H1 (cell line): Measurements from ENCODE around the gene ELMO1. TPM values are rescaled to one million over a fixed set of nuclear protein-coding genes. Genes with fewer than 3 reads are reported as not detected.

Experiments used
- CTCF ChIA-PET: fragments of 300-600 bp; sonication (Branson Sonifier 250); formaldehyde crosslinking; loops from one replicate; lab custom pipeline; 2021; ENCODE audit not compliant: partially characterized antibody; lab: Charles Lee
- POLR2A ChIA-PET: fragments of 300-600 bp; sonication (Branson Sonifier 250); formaldehyde crosslinking; loops from one replicate; lab custom pipeline; 2021; ENCODE audit warnings: inconsistent platforms; ENCODE audit not compliant: partially characterized antibody; lab: Charles Lee
- DNase-seq, 2 experiments: peaks; one replicate each; pipeline versions ENCODE4 v3.0.0 to v3.0.0-alpha.2; 2010 to 2022; ENCODE audit warnings: low spot score in 2 of 2, low read depth in 1 of 2, mixed read lengths in 1 of 2
- FAIRE-seq: peaks from 2 replicates; lab custom pipeline; 2011; peaks lifted over from hg19 to GRCh38; lab: Jason Lieb, UNC
- H2AFZ ChIP-seq: 2 replicates; pipeline ENCODE4 v1.8.1; 2012; ENCODE audit warnings: low read length, inconsistent platforms
- H2AK5ac ChIP-seq: 2 replicates; pipeline ENCODE4 v1.6.1; 2013; ENCODE audit warnings: low read depth, low read length
- H2BK120ac ChIP-seq: replicated peaks from 2 replicates; pipeline ENCODE3; 2013; ENCODE audit warnings: low read depth, low read length, inconsistent platforms
- H2BK12ac ChIP-seq: 2 replicates; pipeline ENCODE4 v1.6.1; 2013; ENCODE audit warnings: low read depth, low read length
- H2BK15ac ChIP-seq: 2 replicates; pipeline ENCODE4 v1.6.1; 2013; ENCODE audit warnings: low read length
- H2BK20ac ChIP-seq: 2 replicates; pipeline ENCODE4 v1.6.1; 2013; ENCODE audit warnings: low read length
- H2BK5ac ChIP-seq: 2 replicates; pipeline ENCODE4 v1.6.1; 2013; ENCODE audit warnings: low read depth, low read length
- H3K14ac ChIP-seq: 2 replicates; pipeline ENCODE4 v1.6.1; 2013; ENCODE audit warnings: inconsistent platforms; ENCODE audit not compliant: insufficient read length
- H3K18ac ChIP-seq: 2 replicates; pipeline ENCODE4 v1.6.1; 2013; ENCODE audit warnings: low read length; ENCODE audit errors: extremely low read depth
- H3K23ac ChIP-seq: 2 replicates; pipeline ENCODE4 v1.6.1; 2013; ENCODE audit warnings: inconsistent platforms; ENCODE audit not compliant: insufficient read length
- H3K23me2 ChIP-seq: 2 replicates; pipeline ENCODE4 v1.6.1; 2013; ENCODE audit warnings: low read depth, low read length
- H3K27ac ChIP-seq: 2 replicates; pipeline ENCODE4 v1.6.1; 2011; ENCODE audit warnings: low read depth, low read length, inconsistent platforms
- H3K27me3 ChIP-seq, 4 experiments: replicated peaks in 1 of 4; 1 replicate in 1 of 4; 2 replicates in 3 of 4; pipeline versions ENCODE4 v1.6.1 to v1.8.1; 2011 to 2013; ENCODE audit warnings: low read length in 3 of 4, mild to moderate bottlenecking in 3 of 4, inconsistent platforms in 2 of 4, mixed read lengths in 2 of 4, moderate library complexity in 1 of 4; ENCODE audit not compliant: control insufficient read depth in 3 of 4, insufficient read depth in 3 of 4; ENCODE audit errors: extremely low read depth in 1 of 4
- H3K36me3 ChIP-seq, 4 experiments: 2 replicates each; pipeline versions ENCODE4 v1.6.1 to v1.8.1; 2011 to 2013; ENCODE audit warnings: mild to moderate bottlenecking in 4 of 4, low read length in 3 of 4, moderate library complexity in 2 of 4, control low read depth in 1 of 4, inconsistent platforms in 1 of 4; ENCODE audit not compliant: insufficient read depth in 4 of 4, control insufficient read depth in 2 of 4
- H3K4ac ChIP-seq: replicated peaks from 2 replicates; pipeline ENCODE3; 2013; ENCODE audit warnings: low read length, low read depth, mixed read lengths, inconsistent platforms; ENCODE audit not compliant: insufficient read length
- H3K4me1 ChIP-seq, 4 experiments: replicated peaks in 1 of 4; 1 replicate in 1 of 4; 2 replicates in 3 of 4; pipeline versions ENCODE4 v1.6.1 to v1.8.1; 2011 to 2013; ENCODE audit warnings: low read length in 3 of 4, inconsistent platforms in 2 of 4, mixed read lengths in 1 of 4; ENCODE audit not compliant: insufficient read depth in 4 of 4, control insufficient read depth in 3 of 4
- H3K4me2 ChIP-seq, 2 experiments: 2 replicates each; pipeline versions ENCODE4 v1.6.1 to v1.8.1; 2011 to 2013; ENCODE audit warnings: low read depth in 2 of 2, low read length in 2 of 2, control low read depth in 1 of 2, inconsistent platforms in 1 of 2, mild to moderate bottlenecking in 1 of 2; ENCODE audit not compliant: insufficient read depth in 1 of 2
- H3K4me3 ChIP-seq, 4 experiments: fragments of 200-600, 300-600 bp in 1 of 4; sonication (generic), shearing (Covaris generic), sonication (Bioruptor Twin) in 1 of 4; 2 replicates each; pipeline versions ENCODE4 v1.5.1 to v1.8.1; 2011 to 2016; ENCODE audit warnings: low read length in 4 of 4, low read depth in 3 of 4, control low read depth in 2 of 4, inconsistent platforms in 2 of 4, mild to moderate bottlenecking in 2 of 4, mixed read lengths in 1 of 4, moderate library complexity in 1 of 4; ENCODE audit not compliant: insufficient read depth in 2 of 4; ENCODE audit errors: extremely low read depth in 1 of 4
- H3K56ac ChIP-seq: replicated peaks from 2 replicates; pipeline ENCODE3; 2013; ENCODE audit warnings: low read depth, mild to moderate bottlenecking, mixed read lengths, low read length, inconsistent platforms; ENCODE audit not compliant: insufficient read length
- H3K79me1 ChIP-seq: 2 replicates; pipeline ENCODE4 v1.6.1; 2013; ENCODE audit warnings: low read depth, low read length, control low read depth
- H3K79me2 ChIP-seq, 2 experiments: 2 replicates each; pipeline versions ENCODE4 v1.6.1 to v1.8.1; 2012 to 2013; ENCODE audit warnings: low read length in 2 of 2, mild to moderate bottlenecking in 2 of 2, inconsistent platforms in 1 of 2; ENCODE audit not compliant: insufficient read depth in 2 of 2, control insufficient read depth in 1 of 2
- H3K9ac ChIP-seq, 4 experiments: replicated peaks in 1 of 4; 1 replicate in 1 of 4; 2 replicates in 3 of 4; pipeline versions ENCODE4 v1.6.1 to v1.8.1; 2011 to 2013; ENCODE audit warnings: low read depth in 3 of 4, low read length in 3 of 4, control low read depth in 2 of 4, mild to moderate bottlenecking in 2 of 4, moderate library complexity in 2 of 4, inconsistent platforms in 1 of 4; ENCODE audit errors: extremely low read depth in 1 of 4
- H3K9me3 ChIP-seq, 2 experiments: 2 replicates each; pipeline versions ENCODE4 v1.6.1 to v1.8.1; 2012 to 2013; ENCODE audit warnings: mild to moderate bottlenecking in 2 of 2, moderate library complexity in 2 of 2, control low read depth in 1 of 2, inconsistent platforms in 1 of 2, low read depth in 1 of 2, low read length in 1 of 2, mixed read lengths in 1 of 2; ENCODE audit not compliant: insufficient read depth in 2 of 2
- H4K20me1 ChIP-seq, 2 experiments: replicated peaks in 1 of 2; 2 replicates each; pipeline versions ENCODE3 to v1.8.1; 2011 to 2013; ENCODE audit warnings: inconsistent platforms in 2 of 2, low read length in 2 of 2, mild to moderate bottlenecking in 1 of 2; ENCODE audit not compliant: insufficient read depth in 2 of 2, control insufficient read depth in 1 of 2
- H4K5ac ChIP-seq: 2 replicates; pipeline ENCODE4 v1.6.1; 2013; ENCODE audit warnings: low read length, low read depth, mixed read lengths, inconsistent platforms; ENCODE audit not compliant: insufficient read length
- H4K8ac ChIP-seq: 2 replicates; pipeline ENCODE4 v1.8.0; 2013; ENCODE audit warnings: mild to moderate bottlenecking, moderate library complexity, low read length, inconsistent platforms; ENCODE audit not compliant: insufficient read depth; ENCODE audit errors: extremely low read depth
- H4K91ac ChIP-seq: replicated peaks from 2 replicates; pipeline ENCODE3; 2013; ENCODE audit warnings: low read length, mixed read lengths, inconsistent platforms; ENCODE audit not compliant: insufficient read length
- BRCA1 ChIP-seq: IDR thresholded peaks from 2 replicates; pipeline ENCODE4 v1.6.1; 2012; ENCODE audit warnings: low read depth, low read length, improper control_type of control experiment
- EP300 ChIP-seq, 2 experiments: IDR thresholded peaks; 1 replicate in 1 of 2; 2 replicates in 1 of 2; pipeline ENCODE4 v1.6.1; 2011 to 2012; ENCODE audit warnings: low read depth in 2 of 2, low read length in 2 of 2, mild to moderate bottlenecking in 2 of 2, borderline replicate concordance in 1 of 2, inconsistent platforms in 1 of 2, moderate library complexity in 1 of 2
- GTF2F1 ChIP-seq: IDR thresholded peaks from 2 replicates; pipeline ENCODE4 v1.6.1; 2012; ENCODE audit warnings: low read depth, low read length, improper control_type of control experiment, borderline replicate concordance
- KDM4A ChIP-seq: IDR thresholded peaks from one replicate; pipeline ENCODE4 v1.7.1; 2012; ENCODE audit warnings: low read depth, mild to moderate bottlenecking, moderate library complexity, low read length, inconsistent platforms; ENCODE audit not compliant: severe bottlenecking
- POLR2AphosphoS5 ChIP-seq: IDR thresholded peaks from 2 replicates; pipeline ENCODE4 v1.6.1; 2011; ENCODE audit warnings: low read depth, low read length
- POU5F1 ChIP-seq: IDR thresholded peaks from 2 replicates; pipeline ENCODE4 v1.6.1; 2011; ENCODE audit warnings: low read depth, mild to moderate bottlenecking, low read length, moderate library complexity
- SIN3A ChIP-seq, 2 experiments: IDR thresholded peaks in 1 of 2; conservative IDR thresholded peaks in 1 of 2; 2 replicates each; pipeline ENCODE4 v1.6.1; 2011 to 2012; ENCODE audit warnings: low read length in 2 of 2, improper control_type of control experiment in 1 of 2, low read depth in 1 of 2, mild to moderate bottlenecking in 1 of 2
- SIX5 ChIP-seq: IDR thresholded peaks from 2 replicates; pipeline ENCODE4 v1.6.1; 2011; ENCODE audit warnings: mild to moderate bottlenecking, low read depth, low read length
- SP4 ChIP-seq: IDR thresholded peaks from 2 replicates; pipeline ENCODE4 v1.6.1; 2012; ENCODE audit warnings: low read length, inconsistent platforms
- SUZ12 ChIP-seq: fragments of 200-600 bp; sonication (generic); IDR thresholded peaks from 2 replicates; pipeline ENCODE4 v1.6.1; 2012; ENCODE audit warnings: mild to moderate bottlenecking, inconsistent platforms, low read length, moderate library complexity, mixed read lengths
- TAF7 ChIP-seq: optimal IDR thresholded peaks from 2 replicates; pipeline ENCODE3; 2011; ENCODE audit warnings: low read depth, mild to moderate bottlenecking, inconsistent platforms, low read length, moderate library complexity, borderline replicate concordance
- TBP ChIP-seq: IDR thresholded peaks from 2 replicates; pipeline ENCODE4 v1.6.1; 2011; ENCODE audit warnings: low read depth, low read length, improper control_type of control experiment
- ZNF274 ChIP-seq: IDR thresholded peaks from 2 replicates; pipeline ENCODE4 v1.7.0; 2012; ENCODE audit warnings: low read length, borderline replicate concordance; ENCODE audit errors: extremely low read depth
- WGBS, 2 experiments: shearing (Covaris generic) in 1 of 2; methylation state at CpG; one replicate each; pipeline versions ENCODE4 v1.1.6 to v1.1.7; 2013 to 2015; ENCODE audit warnings: low lambda C conversion rate in 2 of 2, mixed read lengths in 2 of 2, inconsistent platforms in 1 of 2, low coverage in 1 of 2, missing lambda C conversion rate in 1 of 2; ENCODE audit not compliant: insufficient replicate concordance in 2 of 2, insufficient coverage in 1 of 2, insufficient read length in 1 of 2; ENCODE audit errors: extremely low coverage in 1 of 2, missing lambda C conversion rate in 1 of 2; 5-methylcytosine and 5-hydroxymethylcytosine counted together
- polyA plus RNA-seq, 7 experiments: library from polyadenylated mRNA; depleted of rRNA in 3 of 7; stranded (reverse) in 5 of 7; unstranded in 2 of 7; fragments of >200 nt in 5 of 7; fragments of 200-250 nt in 2 of 7; gene quantifications; 1 replicate in 5 of 7; 2 replicates in 1 of 7; 4 replicates in 1 of 7; pipeline versions ENCODE4 v1.2.1 to v1.2.3, GENCODE V29; 2011 to 2013; ENCODE audit warnings: missing spikeins in 2 of 7, mixed read lengths in 2 of 7
- total RNA-seq: library from RNA; stranded (reverse); fragmentation: NEBNext Ultra II Directional; extraction: Animal tissue kit (Norgen Biotek cat#: 25700); gene quantifications from 2 replicates; pipeline ENCODE4 v1.2.1, GENCODE V29; 2021

Gene ELMO1
- total and polyA plus RNA-seq, 2 of the 8 experiments (the other 6 are each of a cell fraction or from before 2014, with no cell fraction given) = 18.4 to 21.0 TPM

DNA sequence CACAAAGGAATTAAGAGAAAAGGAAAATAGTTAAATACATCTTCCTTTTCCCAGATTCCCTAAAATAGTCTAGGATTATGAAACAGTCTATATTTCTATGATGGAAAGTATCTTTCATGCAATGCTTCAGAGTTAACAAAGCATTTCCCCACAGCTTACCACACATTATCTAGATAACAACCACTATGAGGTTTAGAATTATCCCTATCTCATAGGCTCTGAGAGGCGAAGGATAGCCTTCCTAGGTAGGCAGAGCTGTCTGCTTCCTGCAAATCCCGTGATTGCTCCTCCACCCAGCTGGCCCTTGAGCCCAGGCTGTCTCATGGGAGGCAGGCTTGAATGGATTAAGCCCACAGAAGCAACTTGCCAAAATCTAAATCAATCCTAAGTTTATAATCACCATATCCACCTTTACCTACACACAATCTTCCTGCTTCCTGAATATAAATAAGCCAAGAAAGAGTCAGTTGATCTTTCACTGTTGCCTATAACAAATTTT lies 402.9 kb downstream of the ELMO1 start:
- H3K4me1 ChIP-seq = peaks cover 2 to 6% (median 3%) of the 10 kb centered on the region in 4 experiments; a peak in 4 of 7 replicates
- no peak overlapping the region for H4K5ac ChIP-seq
- H2BK15ac ChIP-seq = no peak overlapping the region
- no peak overlapping the region for H4K8ac ChIP-seq
- H3K18ac ChIP-seq = no peak overlapping the region
- FAIRE-seq (no peak), DNase-seq (no peak)
- no peak overlapping the region for H3K27ac ChIP-seq
- CTCF ChIA-PET = interaction anchor here (2.1 kb wide), 1 partner anchor 58 kb away, joined by 8 read pairs; no protein-coding TSS in a partner anchor
- no peak overlapping the region for H3K23ac ChIP-seq
- no peak overlapping the region for H3K9ac ChIP-seq
- no peak overlapping the region for H2BK12ac ChIP-seq
- no peak overlapping the region for H3K14ac ChIP-seq
- no peak overlapping the region for H3K4ac ChIP-seq
- H3K79me1 ChIP-seq = no peaks in the 10 kb centered on the region
- no peak overlapping the region for H2BK5ac ChIP-seq
- no peaks in the 10 kb centered on the region for H3K23me2 ChIP-seq
- POLR2A ChIA-PET = interaction anchor here (1.2 kb wide), 1 partner anchor 107 kb away, joined by 4 read pairs; no protein-coding TSS in a partner anchor
- H2AFZ ChIP-seq = no peak overlapping the region
- H3K56ac ChIP-seq = no peak overlapping the region
- no peak overlapping the region for H3K4me2 ChIP-seq
- no peak overlapping the region for H4K91ac ChIP-seq
- H2BK120ac ChIP-seq = no peak overlapping the region
- no peak overlapping the region for H3K4me3 ChIP-seq
- no peak overlapping the region for H2AK5ac ChIP-seq
- H3K79me2 ChIP-seq = no peaks in the 10 kb centered on the region
- H3K36me3 ChIP-seq = no peaks in the 10 kb centered on the region
- 75% methylated on average over 2 of the region's 2 CpGs; no CpG with 5 or more reads in 1 of the 2 experiments for WGBS, 2 experiments
- H3K9me3 ChIP-seq = no peaks in the 10 kb centered on the region
- no peak overlapping the region for H2BK20ac ChIP-seq
- no peak for TF ChIP-seq GTF2F1
- no peak for TF ChIP-seq SP4
- no peak for TF ChIP-seq SIN3A (conservative IDR thresholded peaks at IDR 0.05 in 1 of 2, IDR thresholded peaks at IDR 0.05 in 1 of 2; ENCODE audit: low read depth in 1 of 2, low read length in 2 of 2)
- no peak for TF ChIP-seq ZNF274
- no peak for TF ChIP-seq TBP
- TF ChIP-seq KDM4A = no peak
- TF ChIP-seq POU5F1 = no peak
- TF ChIP-seq POLR2AphosphoS5 = no peak
- no peak for TF ChIP-seq TAF7
- TF ChIP-seq BRCA1 = no peak
- TF ChIP-seq SUZ12 = no peak
- no peak for TF ChIP-seq SIX5
- no peak for TF ChIP-seq EP300 (IDR thresholded peaks at IDR 0.05; ENCODE audit: borderline replicate concordance in 1 of 2, low read depth in 2 of 2, low read length in 2 of 2)
- TF ChIP-seq, all 59 proteins: peak for 0
- Histone ChIP-seq H4K20me1 (no peaks in the 10 kb centered on the region), H3K27me3 (no peaks in the 10 kb centered on the region)
